ENCODE data around the gene PPT2.

DNA sequence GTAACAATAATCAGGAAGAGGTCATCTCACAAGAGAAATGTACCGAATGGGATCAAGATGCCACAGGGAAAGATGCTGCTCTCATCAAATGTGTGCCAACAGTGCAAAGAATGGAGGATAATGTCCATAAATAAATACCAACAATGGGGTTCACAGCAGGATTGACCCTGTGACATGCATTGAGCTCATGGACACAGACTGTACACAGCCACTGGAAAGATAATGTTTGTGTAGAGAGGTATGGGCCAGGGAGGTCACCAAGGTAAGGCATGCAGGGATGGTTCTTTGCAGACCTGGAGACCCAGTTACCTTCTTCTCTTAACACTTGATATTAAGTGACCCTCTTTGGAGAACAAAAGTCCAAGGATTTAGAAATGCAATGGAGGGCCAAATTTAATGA, 20.5 kb downstream of the PPT2 start:
- TF ChIP-seq, protein P1, sequence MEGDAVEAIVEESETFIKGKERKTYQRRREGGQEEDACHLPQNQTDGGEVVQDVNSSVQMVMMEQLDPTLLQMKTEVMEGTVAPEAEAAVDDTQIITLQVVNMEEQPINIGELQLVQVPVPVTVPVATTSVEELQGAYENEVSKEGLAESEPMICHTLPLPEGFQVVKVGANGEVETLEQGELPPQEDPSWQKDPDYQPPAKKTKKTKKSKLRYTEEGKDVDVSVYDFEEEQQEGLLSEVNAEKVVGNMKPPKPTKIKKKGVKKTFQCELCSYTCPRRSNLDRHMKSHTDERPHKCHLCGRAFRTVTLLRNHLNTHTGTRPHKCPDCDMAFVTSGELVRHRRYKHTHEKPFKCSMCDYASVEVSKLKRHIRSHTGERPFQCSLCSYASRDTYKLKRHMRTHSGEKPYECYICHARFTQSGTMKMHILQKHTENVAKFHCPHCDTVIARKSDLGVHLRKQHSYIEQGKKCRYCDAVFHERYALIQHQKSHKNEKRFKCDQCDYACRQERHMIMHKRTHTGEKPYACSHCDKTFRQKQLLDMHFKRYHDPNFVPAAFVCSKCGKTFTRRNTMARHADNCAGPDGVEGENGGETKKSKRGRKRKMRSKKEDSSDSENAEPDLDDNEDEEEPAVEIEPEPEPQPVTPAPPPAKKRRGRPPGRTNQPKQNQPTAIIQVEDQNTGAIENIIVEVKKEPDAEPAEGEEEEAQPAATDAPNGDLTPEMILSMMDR (conservative IDR thresholded peaks at IDR 0.05; ENCODE audit: low read depth in 2 of 2) = no peak
- TF ChIP-seq CREB1 (CRISPR knock-in tag; IDR thresholded peaks at IDR 0.05; ENCODE audit: low read depth) (no peak), POLR2AphosphoS5 (IDR thresholded peaks at IDR 0.05; ENCODE audit: low read depth) (no peak), EZH2phosphoT487 (IDR thresholded peaks at IDR 0.05; ENCODE audit: unreplicated experiment) (no peak), JUNB (IDR thresholded peaks at IDR 0.05; ENCODE audit: unreplicated experiment) (no peak)
- TF ChIP-seq, protein P2, sequence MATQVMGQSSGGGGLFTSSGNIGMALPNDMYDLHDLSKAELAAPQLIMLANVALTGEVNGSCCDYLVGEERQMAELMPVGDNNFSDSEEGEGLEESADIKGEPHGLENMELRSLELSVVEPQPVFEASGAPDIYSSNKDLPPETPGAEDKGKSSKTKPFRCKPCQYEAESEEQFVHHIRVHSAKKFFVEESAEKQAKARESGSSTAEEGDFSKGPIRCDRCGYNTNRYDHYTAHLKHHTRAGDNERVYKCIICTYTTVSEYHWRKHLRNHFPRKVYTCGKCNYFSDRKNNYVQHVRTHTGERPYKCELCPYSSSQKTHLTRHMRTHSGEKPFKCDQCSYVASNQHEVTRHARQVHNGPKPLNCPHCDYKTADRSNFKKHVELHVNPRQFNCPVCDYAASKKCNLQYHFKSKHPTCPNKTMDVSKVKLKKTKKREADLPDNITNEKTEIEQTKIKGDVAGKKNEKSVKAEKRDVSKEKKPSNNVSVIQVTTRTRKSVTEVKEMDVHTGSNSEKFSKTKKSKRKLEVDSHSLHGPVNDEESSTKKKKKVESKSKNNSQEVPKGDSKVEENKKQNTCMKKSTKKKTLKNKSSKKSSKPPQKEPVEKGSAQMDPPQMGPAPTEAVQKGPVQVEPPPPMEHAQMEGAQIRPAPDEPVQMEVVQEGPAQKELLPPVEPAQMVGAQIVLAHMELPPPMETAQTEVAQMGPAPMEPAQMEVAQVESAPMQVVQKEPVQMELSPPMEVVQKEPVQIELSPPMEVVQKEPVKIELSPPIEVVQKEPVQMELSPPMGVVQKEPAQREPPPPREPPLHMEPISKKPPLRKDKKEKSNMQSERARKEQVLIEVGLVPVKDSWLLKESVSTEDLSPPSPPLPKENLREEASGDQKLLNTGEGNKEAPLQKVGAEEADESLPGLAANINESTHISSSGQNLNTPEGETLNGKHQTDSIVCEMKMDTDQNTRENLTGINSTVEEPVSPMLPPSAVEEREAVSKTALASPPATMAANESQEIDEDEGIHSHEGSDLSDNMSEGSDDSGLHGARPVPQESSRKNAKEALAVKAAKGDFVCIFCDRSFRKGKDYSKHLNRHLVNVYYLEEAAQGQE (IDR thresholded peaks at IDR 0.05; ENCODE audit: unreplicated experiment) = no peak

Data from GM23338 (cell line).